HG03439 (cell line): Measurements from ENCODE around the gene UBL5.
A peak's percentile ranks its signal among the peaks of the same experiment; 100 is the strongest.
"Not testable (repeated sequence)": the region's sequence is repeated elsewhere in the genome, so short reads cannot be mapped to it uniquely, and the experiment has no call there.

Experiments used
- ATAC-seq: cut with Tn5 transposase; IDR thresholded peaks from one replicate; pipeline ENCODE4 v1.9.1; 2021; ENCODE audit warnings: mild to moderate bottlenecking, moderate library complexity; ENCODE audit not compliant: unreplicated experiment

The UBL5 gene

DNA sequence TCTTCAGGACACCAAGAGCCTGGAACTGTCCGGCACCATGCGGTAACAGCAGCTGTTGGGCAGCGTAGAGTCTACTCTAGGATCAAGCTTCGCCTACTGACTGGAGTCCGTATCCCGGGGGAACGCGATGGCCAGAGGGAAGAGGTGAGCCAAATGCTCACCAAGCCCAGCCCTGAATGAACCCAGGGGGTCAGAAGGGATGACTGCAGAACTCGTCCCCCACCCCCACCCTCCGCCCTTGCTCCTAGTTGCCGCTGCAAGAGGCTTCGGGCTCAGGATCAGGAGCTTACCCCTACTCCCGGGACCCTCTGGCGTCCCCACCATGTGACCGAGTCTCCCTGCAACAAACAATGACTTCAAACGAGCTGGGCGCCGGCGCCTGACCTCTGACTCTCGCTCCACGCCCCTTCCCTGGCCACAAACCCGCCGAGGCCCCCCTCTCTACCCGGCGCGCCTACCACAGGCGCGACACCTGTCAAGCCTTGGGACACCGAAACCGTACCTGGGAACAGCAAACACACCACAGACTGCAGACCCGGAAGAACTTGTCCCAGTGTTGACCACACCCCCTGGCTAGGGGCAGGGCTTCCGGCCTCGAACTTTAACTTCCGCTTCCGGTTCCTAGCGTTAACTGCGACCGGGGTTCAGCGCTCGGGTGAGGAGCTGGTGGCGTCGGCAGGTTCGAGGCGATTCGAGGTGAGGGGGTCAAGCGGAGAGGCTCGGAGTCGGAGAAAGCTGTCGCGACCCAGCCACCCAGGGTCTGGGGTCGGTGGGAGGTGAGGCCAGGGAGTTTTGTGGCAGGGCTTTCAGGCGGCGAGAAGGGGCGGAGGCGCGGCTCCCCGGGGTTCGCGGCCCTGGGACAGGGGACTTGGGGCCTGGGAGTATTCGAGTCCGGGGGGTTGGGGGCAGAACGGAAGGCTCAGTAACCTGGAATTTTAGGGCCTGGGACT is at the start of gene UBL5:
TSS of gene UBL5 (plus strand) at position 630 of the 950 bp plus-strand sequence. CDS start 420 bp downstream, outside the sequence.
- ATAC-seq: peak; percentile 86

- no peak for ATAC-seq
Measured at GRCh38 chr19:9782338-9782737, 45.4 kb upstream of the UBL5 start.

DNA sequence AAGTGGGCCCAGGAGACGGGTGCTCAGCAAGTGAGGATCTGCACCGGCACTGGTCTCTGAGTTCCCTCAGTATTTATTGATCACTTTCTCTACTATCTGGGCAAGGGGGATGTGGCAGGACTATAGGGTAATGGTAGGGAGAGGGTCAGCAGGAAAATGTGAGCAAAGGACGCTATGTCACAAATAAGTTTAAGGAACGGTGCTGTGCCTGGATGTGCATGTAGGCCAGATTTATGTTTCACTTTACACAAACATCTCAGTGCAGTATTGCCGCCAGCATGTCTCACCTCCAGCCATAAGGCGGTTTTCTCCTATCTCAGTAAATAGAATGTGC is 43.6 kb upstream of the UBL5 start:
- ATAC-seq: not testable (repeated sequence)

- ATAC-seq: peak; percentile 66
Measured at GRCh38 chr19:9785367-9786331, 42.1 kb upstream of the UBL5 start.

DNA sequence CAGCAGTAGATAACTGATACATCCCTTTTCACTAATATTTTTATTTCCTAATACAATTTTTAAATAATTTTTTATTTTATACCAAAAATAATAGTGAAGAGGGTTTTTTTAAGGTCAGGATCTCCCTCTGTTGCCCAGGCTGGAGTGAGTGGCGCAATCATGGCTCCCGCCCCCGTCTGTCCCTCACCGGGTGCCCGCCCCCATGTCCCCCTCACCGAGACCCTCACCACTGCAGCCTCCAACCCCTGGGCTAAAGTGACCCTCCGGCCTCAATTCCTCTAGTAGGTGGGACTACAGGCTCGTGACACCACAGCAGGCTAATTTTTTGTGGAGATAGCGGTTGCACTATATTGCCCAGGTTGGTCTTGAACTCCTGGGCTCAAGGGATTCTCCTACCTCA is 41.4 kb upstream of the UBL5 start:
- ATAC-seq: no peak

DNA sequence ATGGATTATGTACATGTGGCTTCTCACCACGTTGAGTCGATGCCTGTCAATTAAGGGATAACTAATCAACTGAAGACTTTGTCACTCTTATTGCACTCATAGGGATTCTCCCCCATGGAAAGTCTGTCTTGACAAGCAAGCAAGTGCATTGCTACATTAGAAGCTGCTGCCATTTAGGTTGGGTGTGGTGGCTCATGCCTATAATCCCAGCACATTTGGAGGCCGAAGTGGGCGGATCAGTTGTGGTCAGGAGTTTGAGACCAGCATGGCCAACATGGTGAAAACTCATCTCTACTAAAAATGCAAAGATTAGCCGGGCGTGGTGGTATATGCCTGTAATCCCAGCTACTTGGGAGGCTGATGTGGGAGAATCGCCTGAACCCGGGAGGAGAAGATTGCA is 40.9 kb upstream of the UBL5 start:
- ATAC-seq: no peak

DNA sequence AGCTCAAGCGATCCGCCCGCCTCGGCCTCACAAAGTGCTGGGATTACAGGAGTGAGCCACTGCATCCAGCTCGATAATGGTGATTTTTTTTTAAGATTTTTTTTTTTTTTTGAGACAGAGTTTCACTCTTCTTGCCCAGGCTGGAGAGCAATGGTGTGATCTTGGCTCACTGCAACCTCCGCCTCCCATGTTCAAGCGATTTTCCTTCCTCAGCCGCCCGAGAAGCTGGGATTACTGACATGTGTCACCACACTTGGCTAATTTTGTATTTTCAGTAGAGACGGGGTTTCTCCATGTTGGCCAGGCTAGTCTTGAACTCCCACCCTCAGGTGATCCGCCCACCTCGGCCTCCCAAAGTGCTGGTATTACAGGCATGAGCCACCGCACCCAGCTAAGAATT is 39.1 kb upstream of the UBL5 start:
- ATAC-seq: not testable (repeated sequence)

GRCh38 chr19:9789066-9789465 is 38.7 kb upstream of the UBL5 start:
- ATAC-seq: no peak

DNA sequence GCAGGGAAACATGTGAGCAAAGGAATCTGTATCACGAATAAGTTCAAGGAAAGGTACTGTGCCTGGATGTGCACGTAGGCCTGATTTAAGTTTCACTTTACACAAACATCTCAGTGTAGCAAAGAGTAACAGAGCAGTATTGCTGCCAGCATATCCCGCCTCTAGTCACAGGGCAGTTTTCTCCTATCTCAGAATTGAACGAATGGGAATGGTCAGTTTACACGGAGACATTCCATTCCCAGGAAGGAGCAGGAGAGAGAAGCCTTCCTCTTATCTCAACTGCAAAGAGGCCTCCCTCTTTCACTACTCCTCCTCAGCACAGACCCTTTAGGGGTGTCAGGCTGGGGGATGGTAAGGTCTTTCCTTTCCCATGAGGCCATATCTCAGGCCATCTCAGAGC is 38.1 kb upstream of the UBL5 start:
- not testable (repeated sequence) for ATAC-seq

GRCh38 chr19:9791073-9791367 is 36.7 kb upstream of the UBL5 start:
- ATAC-seq: not testable (repeated sequence)

DNA sequence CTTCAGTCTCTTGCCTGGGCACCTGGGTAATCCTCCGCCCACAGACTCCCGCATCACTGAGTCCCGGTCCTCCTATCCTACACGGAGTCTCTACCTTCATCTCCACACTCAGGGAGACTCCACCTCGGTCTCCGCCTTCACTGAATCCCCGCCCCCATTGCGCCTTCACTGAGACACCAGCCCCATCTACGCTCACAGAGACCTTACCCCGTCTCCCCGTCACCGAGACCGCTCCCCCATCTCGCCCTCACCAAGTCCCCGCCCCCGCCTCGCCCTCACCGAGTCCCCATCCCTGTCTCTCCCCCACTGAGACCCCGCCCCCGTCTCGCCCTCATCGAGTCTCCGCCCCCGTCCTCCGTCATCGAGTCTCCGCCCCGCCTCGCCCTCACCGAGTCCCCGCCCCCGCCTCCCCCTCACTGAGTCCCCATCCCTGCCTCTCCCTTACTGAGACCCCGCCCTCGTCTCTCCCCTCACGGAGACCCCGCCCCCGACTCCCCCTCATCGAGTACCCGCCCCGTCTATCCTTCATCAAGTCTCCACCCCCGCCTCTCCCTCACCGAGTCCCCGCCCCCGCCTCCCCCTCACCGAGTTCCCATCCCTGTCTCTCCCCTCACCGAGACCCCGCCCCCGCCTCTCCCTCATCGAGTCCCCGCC is 36.0 kb upstream of the UBL5 start:
- no peak for ATAC-seq

DNA sequence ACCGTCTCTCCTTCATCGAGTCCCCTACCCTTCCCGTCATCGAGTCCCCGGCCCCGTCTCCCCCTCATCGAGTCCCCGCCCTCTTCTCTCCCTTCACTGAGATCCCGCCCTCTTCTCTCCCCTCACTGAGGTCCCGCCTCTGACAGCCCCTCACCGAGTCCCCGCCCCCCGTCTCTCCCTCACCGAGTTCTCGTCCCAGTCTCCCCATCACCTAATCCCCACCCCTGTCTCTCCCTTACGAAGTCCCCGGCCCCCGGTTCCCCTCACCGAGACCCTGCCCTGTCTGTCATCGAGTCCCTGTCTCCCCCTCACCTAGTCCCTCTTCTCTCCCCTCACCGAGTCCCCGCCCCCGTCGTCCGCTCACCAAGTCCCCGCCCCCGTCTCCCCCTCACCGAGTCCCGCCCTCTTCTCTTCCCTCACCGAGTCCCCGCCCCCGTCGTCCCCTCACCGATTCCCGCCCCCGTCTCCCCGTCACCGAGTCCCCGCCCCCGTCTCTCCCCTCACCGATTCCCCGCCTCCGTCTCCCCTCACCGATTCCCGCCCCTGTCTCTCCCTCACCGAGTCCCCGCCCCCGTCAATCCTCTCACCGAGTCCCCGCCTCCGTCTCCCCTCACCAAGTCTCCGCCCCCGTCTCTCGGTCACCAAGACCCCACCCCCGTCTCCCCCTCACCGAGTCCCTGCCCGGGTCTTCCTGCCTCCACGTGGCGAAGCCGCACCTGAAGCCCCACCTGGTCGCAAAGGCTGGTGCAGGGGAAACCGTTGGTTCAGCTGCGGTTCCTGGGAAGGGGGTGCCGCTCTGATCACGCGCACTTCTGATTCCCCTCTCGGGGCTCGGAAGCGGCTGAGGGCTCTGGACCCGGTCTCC is 35.3 kb upstream of the UBL5 start:
- ATAC-seq: no peak

GRCh38 chr19:9793071-9793591 is 34.6 kb upstream of the UBL5 start:
- ATAC-seq: no peak

DNA sequence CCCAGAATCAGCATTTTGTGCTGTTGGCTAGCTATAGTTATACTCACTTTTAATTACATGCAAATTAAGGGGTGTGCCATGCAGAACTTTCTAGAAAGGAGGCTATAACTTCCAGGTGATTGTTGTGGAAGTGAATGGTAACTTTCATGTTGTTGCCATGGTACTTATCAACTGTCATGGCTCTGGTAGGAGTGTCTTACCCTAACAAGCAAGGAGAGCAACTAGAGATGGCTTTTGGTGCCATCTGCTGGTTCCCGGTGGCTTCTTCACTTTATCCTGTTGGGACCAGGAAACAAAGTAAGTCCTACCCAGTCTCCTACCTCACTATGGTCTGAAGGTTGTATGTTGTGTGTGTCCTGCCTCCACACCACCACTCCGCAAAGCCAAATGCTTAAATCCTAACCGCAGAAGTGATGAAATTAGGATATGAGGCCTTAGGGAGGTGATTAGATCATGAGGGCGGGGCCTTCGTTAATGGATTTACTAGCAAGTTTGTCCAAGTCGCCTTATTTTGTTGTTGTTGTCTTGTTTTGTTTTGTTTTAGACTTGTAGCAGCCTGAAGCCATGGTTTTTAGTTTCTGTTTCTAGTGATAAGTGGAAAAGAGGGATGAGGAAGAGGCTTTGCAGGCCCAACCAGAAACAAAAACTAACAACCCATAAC is 31.5 kb upstream of the UBL5 start:
- peak; percentile 56 for ATAC-seq

GRCh38 chr19:9797871-9798270 is 29.8 kb upstream of the UBL5 start:
- no peak for ATAC-seq

DNA sequence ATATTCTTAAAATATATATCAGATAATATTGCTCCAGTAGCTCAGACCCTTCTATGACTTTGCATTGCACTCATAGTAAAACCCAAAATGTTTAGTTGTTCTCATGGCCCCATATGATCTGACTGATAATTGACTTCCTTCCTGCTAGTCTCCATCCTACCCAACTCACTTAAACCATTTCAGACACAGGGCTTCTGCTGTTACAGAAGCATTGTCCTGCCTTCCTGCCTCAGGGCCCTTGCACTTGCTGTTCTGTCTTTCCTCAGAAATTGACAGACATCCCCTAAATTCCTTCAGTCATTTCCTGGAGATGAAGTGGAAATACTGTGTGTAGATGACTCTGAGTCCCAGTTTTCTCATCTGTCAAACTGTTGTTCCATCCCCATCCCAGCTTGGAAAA is 28.6 kb upstream of the UBL5 start:
- no peak for ATAC-seq

DNA sequence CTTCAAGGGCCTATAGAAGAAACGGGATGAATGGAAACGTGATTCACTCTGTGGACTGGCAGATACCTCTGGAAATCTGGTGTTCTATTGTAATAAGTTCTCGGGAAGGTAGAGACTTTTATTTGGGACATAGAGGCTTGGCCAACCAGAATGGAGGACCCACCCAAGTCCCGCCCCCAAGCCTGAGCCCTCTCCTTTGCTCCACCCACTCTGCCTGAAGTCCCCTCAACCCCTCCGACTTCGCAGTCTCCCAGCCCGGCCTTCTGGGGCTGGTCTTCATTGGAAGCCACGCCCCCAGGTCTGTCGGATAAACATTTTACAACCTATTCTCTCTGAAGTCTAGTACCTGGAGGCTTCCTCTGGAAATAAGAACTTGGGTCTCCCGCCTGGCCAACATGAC is 25.7 kb upstream of the UBL5 start:
- no peak for ATAC-seq

- ATAC-seq: no peak
Measured at GRCh38 chr19:9806803-9807202, 20.9 kb upstream of the UBL5 start.
